IPS-20b (cell line): ENCODE measurements around the gene KCNMA1.

Experiments
- H3K27ac ChIP-seq: one replicate; pipeline ENCODE4 v1.5.1; 2013; ENCODE audit warnings: low read length
- H3K27me3 ChIP-seq: 2 replicates; pipeline ENCODE4 v1.6.1; 2013; ENCODE audit warnings: mild to moderate bottlenecking, low read length, inconsistent platforms; ENCODE audit not compliant: insufficient read depth
- H3K36me3 ChIP-seq: 2 replicates; pipeline ENCODE4 v1.6.1; 2013; ENCODE audit warnings: low read depth, mild to moderate bottlenecking, inconsistent platforms, low read length, moderate library complexity; ENCODE audit not compliant: insufficient read depth
- H3K4me1 ChIP-seq: 2 replicates; pipeline ENCODE4 v1.6.1; 2013; ENCODE audit warnings: mild to moderate bottlenecking, control low read depth, inconsistent platforms, low read length, moderate library complexity; ENCODE audit not compliant: insufficient read depth
- H3K4me3 ChIP-seq: 2 replicates; pipeline ENCODE4 v1.5.1; 2013; ENCODE audit warnings: mild to moderate bottlenecking, low read length, inconsistent platforms
- H3K9ac ChIP-seq: 2 replicates; pipeline ENCODE4 v1.6.1; 2013; ENCODE audit warnings: low read depth, mild to moderate bottlenecking, inconsistent platforms, low read length, moderate library complexity
- H3K9me3 ChIP-seq: 2 replicates; pipeline ENCODE4 v1.6.1; 2013; ENCODE audit warnings: mild to moderate bottlenecking, low read depth, low read length, inconsistent platforms; ENCODE audit not compliant: insufficient read depth

Gene KCNMA1

DNA sequence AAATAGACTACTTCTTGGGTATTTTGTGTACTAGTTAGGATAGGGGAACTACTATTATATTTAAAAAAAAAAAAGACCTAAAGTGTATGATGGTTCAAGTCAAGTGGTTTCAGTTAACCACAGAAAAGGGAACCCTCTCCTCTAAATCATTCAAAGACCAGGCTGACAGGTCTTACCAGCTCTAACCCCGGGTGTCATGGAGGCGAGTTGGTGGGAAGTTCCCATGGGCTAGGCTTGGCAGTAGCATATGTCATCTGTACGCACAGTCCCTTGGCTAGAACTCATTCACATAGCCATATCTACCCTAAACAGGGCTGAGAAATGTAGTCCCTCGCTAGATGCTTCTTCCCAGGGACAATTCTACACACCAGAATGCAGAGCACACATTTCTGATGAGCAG is 37.7 kb upstream of the KCNMA1 start:
- Histone ChIP-seq H3K9ac (no peak overlapping the region), H3K4me1 (no peaks in the 10 kb centered on the region), H3K9me3 (no peaks in the 10 kb centered on the region), H3K4me3 (no peak overlapping the region), H3K27me3 (peaks cover 8% of the 10 kb centered on the region), H3K27ac (no peak overlapping the region), H3K36me3 (no peaks in the 10 kb centered on the region)

GRCh38 chr10:77673515-77674140 is 36.0 kb upstream of the KCNMA1 start:
- Histone ChIP-seq H3K4me3 (no peak overlapping the region), H3K27me3 (peaks cover 8% of the 10 kb centered on the region), H3K9ac (no peak overlapping the region), H3K9me3 (no peaks in the 10 kb centered on the region), H3K4me1 (no peaks in the 10 kb centered on the region), H3K36me3 (no peaks in the 10 kb centered on the region), H3K27ac (no peak overlapping the region)

GRCh38 chr10:77673101-77673500 is 35.5 kb upstream of the KCNMA1 start:
- no peak overlapping the region for H3K9ac ChIP-seq

DNA sequence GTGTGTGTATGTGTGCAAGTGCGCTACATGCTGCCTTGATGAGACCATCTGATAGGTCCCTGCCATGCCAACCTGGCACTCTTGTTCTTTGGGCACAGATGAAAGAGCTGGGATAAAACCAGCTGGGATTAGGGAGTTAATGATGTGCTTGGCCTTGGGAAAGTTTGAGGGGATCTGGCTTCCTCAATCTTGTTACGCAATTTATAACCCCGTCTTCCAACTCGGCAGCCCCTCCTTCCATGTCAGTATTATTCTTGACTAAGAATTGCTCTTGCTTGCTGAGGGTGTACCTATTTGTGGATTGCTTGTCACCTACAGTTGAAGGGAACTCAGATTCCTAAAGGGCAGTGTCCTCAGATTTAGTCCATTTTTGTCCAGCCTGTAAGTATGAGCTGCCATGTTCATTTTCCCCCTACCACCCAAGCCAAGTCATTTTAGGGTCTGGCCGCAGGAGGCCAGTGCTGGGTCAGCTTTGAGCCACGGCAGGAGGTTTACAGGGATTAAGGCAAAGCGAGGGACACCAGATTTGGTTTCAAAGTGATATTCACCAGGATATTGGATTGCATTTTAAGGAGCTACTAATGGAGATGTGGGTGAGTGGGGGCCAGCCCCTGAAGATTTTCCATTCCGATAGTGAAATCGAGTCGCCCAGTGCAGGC is 34.1 kb upstream of the KCNMA1 start:
- Histone ChIP-seq H3K4me1 (no peaks in the 10 kb centered on the region), H3K9me3 (no peaks in the 10 kb centered on the region), H3K36me3 (no peaks in the 10 kb centered on the region), H3K27ac (no peak overlapping the region), H3K27me3 (peaks cover 8% of the 10 kb centered on the region), H3K9ac (no peak overlapping the region), H3K4me3 (no peak overlapping the region)

More at GRCh38 chr10:77673101-77673500, 35.5 kb upstream of the KCNMA1 start:
- Histone ChIP-seq H3K4me3 (no peak overlapping the region), H3K27me3 (peaks cover 8% of the 10 kb centered on the region), H3K4me1 (no peaks in the 10 kb centered on the region), H3K9me3 (no peaks in the 10 kb centered on the region), H3K36me3 (no peaks in the 10 kb centered on the region), H3K27ac (no peak overlapping the region)

- Histone ChIP-seq H3K4me3 (no peak overlapping the region), H3K4me1 (no peaks in the 10 kb centered on the region), H3K27ac (no peak overlapping the region), H3K27me3 (peaks cover 8% of the 10 kb centered on the region), H3K9me3 (no peaks in the 10 kb centered on the region), H3K36me3 (no peaks in the 10 kb centered on the region), H3K9ac (no peak overlapping the region)
Measured at GRCh38 chr10:77670817-77671443, 33.3 kb upstream of the KCNMA1 start.

GRCh38 chr10:77669892-77670291 is 32.3 kb upstream of the KCNMA1 start:
- H3K4me1 ChIP-seq: no peaks in the 10 kb centered on the region

GRCh38 chr10:77667426-77668324 is 30.1 kb upstream of the KCNMA1 start:
- no peak overlapping the region for H3K27ac ChIP-seq
- peaks cover 8% of the 10 kb centered on the region for H3K27me3 ChIP-seq
- H3K4me1 ChIP-seq: no peaks in the 10 kb centered on the region
- no peaks in the 10 kb centered on the region for H3K36me3 ChIP-seq
- no peaks in the 10 kb centered on the region for H3K9me3 ChIP-seq
- H3K4me3 ChIP-seq: no peak overlapping the region
- no peak overlapping the region for H3K9ac ChIP-seq

More at GRCh38 chr10:77669892-77670291, 32.3 kb upstream of the KCNMA1 start:
- Histone ChIP-seq H3K9me3 (no peaks in the 10 kb centered on the region), H3K27ac (no peak overlapping the region), H3K27me3 (peaks cover 8% of the 10 kb centered on the region), H3K9ac (no peak overlapping the region), H3K4me3 (no peak overlapping the region), H3K36me3 (no peaks in the 10 kb centered on the region)

- Histone ChIP-seq H3K27me3 (peaks cover 8% of the 10 kb centered on the region), H3K4me3 (no peak overlapping the region), H3K9me3 (no peaks in the 10 kb centered on the region), H3K4me1 (no peaks in the 10 kb centered on the region), H3K36me3 (no peaks in the 10 kb centered on the region), H3K9ac (no peak overlapping the region), H3K27ac (no peak overlapping the region)
Measured at GRCh38 chr10:77666821-77667220, 29.2 kb upstream of the KCNMA1 start.

GRCh38 chr10:77664696-77665095 is 27.1 kb upstream of the KCNMA1 start:
- H3K27ac ChIP-seq: no peak overlapping the region
- H3K36me3 ChIP-seq: no peaks in the 10 kb centered on the region
- H3K27me3 ChIP-seq: no peaks in the 10 kb centered on the region; the same call in 1 of the 2 replicates
- H3K4me3 ChIP-seq: no peak overlapping the region
- peaks cover 1% of the 10 kb centered on the region; the same call in 1 of the 2 replicates for H3K9me3 ChIP-seq
- no peak overlapping the region for H3K9ac ChIP-seq
- H3K4me1 ChIP-seq: no peaks in the 10 kb centered on the region

DNA sequence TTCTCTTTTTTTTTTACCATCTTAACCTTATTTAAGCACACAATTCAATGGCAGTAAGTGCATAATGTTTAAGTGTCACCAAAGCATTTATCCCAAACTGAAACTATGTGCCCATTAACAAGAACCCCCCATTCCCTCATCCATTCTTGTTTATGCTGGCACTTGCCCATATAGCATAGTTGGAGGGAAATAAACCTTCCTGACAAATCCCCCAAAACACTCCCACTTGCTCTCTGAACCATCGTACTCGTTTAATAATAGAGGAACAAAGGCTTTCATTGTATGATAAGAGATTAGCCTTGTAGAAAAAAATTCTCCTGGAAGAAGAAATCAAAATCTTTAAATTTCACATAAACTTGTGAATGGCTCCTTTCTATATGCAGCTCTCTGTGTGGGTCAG is 26.4 kb upstream of the KCNMA1 start:
- H3K9ac ChIP-seq: no peak overlapping the region
- H3K9me3 ChIP-seq: peaks cover 8% of the 10 kb centered on the region
- H3K36me3 ChIP-seq: no peaks in the 10 kb centered on the region
- H3K27ac ChIP-seq: no peak overlapping the region
- no peaks in the 10 kb centered on the region for H3K27me3 ChIP-seq
- no peak overlapping the region for H3K4me3 ChIP-seq
- H3K4me1 ChIP-seq: no peaks in the 10 kb centered on the region

DNA sequence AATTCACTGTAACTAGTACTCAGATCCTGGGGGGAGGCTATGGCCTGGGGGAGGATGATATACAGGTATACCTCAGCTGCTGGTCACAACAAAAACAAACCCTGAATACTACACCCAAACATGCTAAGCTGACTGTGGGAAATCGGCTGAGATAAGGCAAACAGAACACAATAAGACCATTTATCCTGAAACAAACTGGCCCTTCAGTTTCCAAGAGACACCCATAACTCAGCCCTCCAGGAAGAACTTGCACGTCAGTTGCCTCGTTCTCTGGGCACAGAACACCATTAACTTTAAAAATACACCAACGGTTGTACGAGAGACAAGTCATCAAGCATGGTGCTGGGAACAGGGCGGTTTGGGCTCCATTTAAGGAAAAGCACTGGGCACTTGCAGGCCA is 24.1 kb upstream of the KCNMA1 start:
- Histone ChIP-seq H3K36me3 (no peaks in the 10 kb centered on the region), H3K9ac (no peak overlapping the region), H3K27ac (no peak overlapping the region), H3K4me3 (no peak overlapping the region), H3K9me3 (peaks cover 17% of the 10 kb centered on the region), H3K4me1 (no peaks in the 10 kb centered on the region), H3K27me3 (no peaks in the 10 kb centered on the region)
